Activated CD8-positive, alpha-beta T cell treated with anti-CD3 and anti-CD28 coated beads for 36 hours (primary cell): ENCODE data around the gene CACNA2D2. TPM values are rescaled to one million over a fixed set of nuclear protein-coding genes. Genes with fewer than 3 reads are reported as not detected.

ENCODE experiments used
- ATAC-seq: fragments of 200-7000 bp; cut with Tn5 transposase; one replicate; pipeline ENCODE4 v1.10.0; 2021; ENCODE audit warnings: mild to moderate bottlenecking, moderate library complexity
- CTCF ChIA-PET: fragments of 350-600 bp; sonication (Branson Sonifier 250); formaldehyde crosslinking; loops from one replicate; lab custom pipeline; 2021; ENCODE audit warnings: antibody characterized with exemption; lab: Charles Lee
- POLR2A ChIA-PET: fragments of 350-600 bp; sonication (Branson Sonifier 250); formaldehyde crosslinking; loops from one replicate; lab custom pipeline; 2021; ENCODE audit warnings: antibody characterized with exemption; lab: Charles Lee
- DNase-seq: peaks from one replicate; pipeline ENCODE4 v3.0.0-alpha.2; 2020
- H3K27ac Mint-ChIP-seq: one replicate; pipeline ENCODE4 v1.8.0; 2021; ENCODE audit warnings: mild to moderate bottlenecking, mixed read lengths
- H3K27me3 Mint-ChIP-seq: one replicate; pipeline ENCODE4 v1.8.0; 2021; ENCODE audit warnings: mixed read lengths
- H3K36me3 Mint-ChIP-seq: one replicate; pipeline ENCODE4 v1.8.0; 2021; ENCODE audit warnings: low read depth, mixed read lengths
- H3K4me1 Mint-ChIP-seq: one replicate; pipeline ENCODE4 v1.8.0; 2021; ENCODE audit warnings: low read depth, mixed read lengths
- H3K4me3 Mint-ChIP-seq: one replicate; pipeline ENCODE4 v1.8.0; 2021; ENCODE audit warnings: mild to moderate bottlenecking, moderate library complexity, mixed read lengths
- H3K9me3 Mint-ChIP-seq: one replicate; pipeline ENCODE4 v1.8.0; 2021; ENCODE audit warnings: mixed read lengths
- intact Hi-C: fragments of 100-400 bp; cut with micrococcal nuclease; formaldehyde crosslinking; loops from one replicate; pipeline ENCODE4 v1.10.0; 2022
- total RNA-seq, 2 experiments: library from RNA; stranded (reverse); gene quantifications; one replicate each; pipeline ENCODE4 v1.2.3, GENCODE V29; 2021
- TF ChIP-seq, protein P1 (sequence below): fragments of 200-600 bp; IDR thresholded peaks from one replicate; pipeline ENCODE4 v1.8.0; 2022; ENCODE audit warnings: antibody characterized with exemption, mild to moderate bottlenecking

The CACNA2D2 gene
- total RNA-seq, 2 experiments from 2014 or later = 1.6 to 2.1 TPM

DNA sequence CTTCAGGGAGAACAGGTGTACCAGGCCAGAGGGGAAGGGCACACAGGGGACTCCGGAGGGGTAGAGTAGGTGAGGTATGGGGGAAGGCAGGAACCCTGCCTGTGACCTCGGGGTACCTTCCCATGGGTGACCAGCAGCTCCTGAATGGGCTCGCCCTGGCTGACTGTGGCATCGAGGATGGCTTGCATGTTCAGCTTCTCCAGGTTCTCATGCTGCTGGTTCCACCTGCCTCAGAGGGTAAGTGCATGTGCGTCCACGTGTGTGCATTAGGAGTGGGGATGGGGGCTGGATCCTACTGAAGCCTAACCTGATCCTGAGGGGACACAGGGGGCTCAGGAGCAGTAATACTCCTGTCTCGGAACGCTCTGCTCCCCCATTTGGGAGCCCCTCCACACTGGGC lies 158.4 kb downstream of the CACNA2D2 start:
- H3K36me3 Mint-ChIP-seq = peaks cover 16% of the 10 kb centered on the region
- intact Hi-C loops = no loop called here

DNA sequence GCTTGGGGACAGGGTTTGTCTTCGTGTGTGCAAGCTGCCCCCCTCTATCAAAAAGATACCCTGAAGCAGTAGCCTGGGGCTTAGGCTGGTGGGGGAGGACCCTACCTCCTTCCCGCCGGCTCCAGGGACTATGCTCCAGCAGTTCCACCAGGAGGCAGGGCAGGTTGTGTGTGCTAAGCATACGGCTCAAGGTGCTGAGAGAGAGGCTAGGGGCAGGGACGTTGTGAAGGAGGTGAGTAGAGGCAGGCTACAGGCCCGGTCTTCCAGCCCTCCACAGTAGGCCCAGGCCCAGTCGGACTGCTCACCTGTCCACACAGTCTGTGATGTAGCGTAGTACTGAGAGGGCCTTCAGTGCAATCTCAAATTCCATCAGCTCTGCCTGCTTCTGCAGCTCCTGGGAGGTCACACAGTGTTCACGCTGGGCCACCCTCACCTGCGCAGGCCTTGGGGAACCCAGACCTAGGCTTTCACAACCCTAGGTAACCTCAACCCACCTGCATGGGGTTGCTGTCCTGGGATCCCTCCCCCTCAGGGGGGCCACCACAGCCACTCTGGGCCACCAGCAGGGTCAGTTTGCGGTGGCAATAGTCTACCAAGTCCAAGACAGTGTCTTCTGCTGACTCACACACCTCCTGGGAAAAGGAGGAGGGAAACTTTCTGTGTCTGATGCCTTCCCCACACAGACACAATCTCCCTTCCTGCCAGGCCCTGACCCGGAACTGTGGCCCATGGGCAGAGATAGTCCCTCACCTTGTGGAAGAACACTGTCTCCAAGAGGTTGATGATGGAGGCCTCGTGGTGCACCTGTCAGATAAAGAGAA lies 160.4 kb downstream of the CACNA2D2 start:
- no peaks in the 10 kb centered on the region for H3K9me3 Mint-ChIP-seq
- H3K27me3 Mint-ChIP-seq = no peaks in the 10 kb centered on the region
- ChIA-PET POLR2A (interaction anchor here (0.9 to 12.3 kb wide), 5 partner anchors 9 to 227 kb away, joined by 3 to 137 read pairs (median 10); partner anchors contain the start of genes C3orf18, CYB561D2, HEMK1 and HYAL3), CTCF (interaction anchor here (1.2 to 1.5 kb wide), 2 partner anchors 14 to 230 kb away, joined by 3 read pairs; no protein-coding TSS in a partner anchor)
- H3K4me3 Mint-ChIP-seq = no peak overlapping the region
- TF ChIP-seq, protein P1, sequence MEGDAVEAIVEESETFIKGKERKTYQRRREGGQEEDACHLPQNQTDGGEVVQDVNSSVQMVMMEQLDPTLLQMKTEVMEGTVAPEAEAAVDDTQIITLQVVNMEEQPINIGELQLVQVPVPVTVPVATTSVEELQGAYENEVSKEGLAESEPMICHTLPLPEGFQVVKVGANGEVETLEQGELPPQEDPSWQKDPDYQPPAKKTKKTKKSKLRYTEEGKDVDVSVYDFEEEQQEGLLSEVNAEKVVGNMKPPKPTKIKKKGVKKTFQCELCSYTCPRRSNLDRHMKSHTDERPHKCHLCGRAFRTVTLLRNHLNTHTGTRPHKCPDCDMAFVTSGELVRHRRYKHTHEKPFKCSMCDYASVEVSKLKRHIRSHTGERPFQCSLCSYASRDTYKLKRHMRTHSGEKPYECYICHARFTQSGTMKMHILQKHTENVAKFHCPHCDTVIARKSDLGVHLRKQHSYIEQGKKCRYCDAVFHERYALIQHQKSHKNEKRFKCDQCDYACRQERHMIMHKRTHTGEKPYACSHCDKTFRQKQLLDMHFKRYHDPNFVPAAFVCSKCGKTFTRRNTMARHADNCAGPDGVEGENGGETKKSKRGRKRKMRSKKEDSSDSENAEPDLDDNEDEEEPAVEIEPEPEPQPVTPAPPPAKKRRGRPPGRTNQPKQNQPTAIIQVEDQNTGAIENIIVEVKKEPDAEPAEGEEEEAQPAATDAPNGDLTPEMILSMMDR = no peak
- no peak for ATAC-seq
- H3K4me1 Mint-ChIP-seq = peaks cover 36% of the 10 kb centered on the region
- intact Hi-C loops = no loop called here
- no peak for DNase-seq
- peak overlapping the region; percentile 42 for H3K27ac Mint-ChIP-seq
- peaks cover 28% of the 10 kb centered on the region for H3K36me3 Mint-ChIP-seq

More for the DNA sequence above, 158.4 kb downstream of the CACNA2D2 start:
- ATAC-seq (no peak), DNase-seq (no peak)
- TF ChIP-seq, protein P1 = no peak
- Mint-ChIP-seq H3K4me3 (no peak overlapping the region), H3K27me3 (no peaks in the 10 kb centered on the region), H3K4me1 (peaks cover 46% of the 10 kb centered on the region), H3K9me3 (no peaks in the 10 kb centered on the region), H3K27ac (no peak overlapping the region)
- ChIA-PET CTCF (interaction anchor here (1.0 to 3.2 kb wide), 3 partner anchors 7 to 21 kb away, joined by 3 to 18 read pairs (median 5); no protein-coding TSS in a partner anchor), POLR2A (interaction anchor here (0.7 to 2.8 kb wide), 10 partner anchors 8 to 1045 kb away, joined by 3 to 10 read pairs (median 4); partner anchors contain the start of genes HYAL3, NAA80 and TUSC2)

DNA sequence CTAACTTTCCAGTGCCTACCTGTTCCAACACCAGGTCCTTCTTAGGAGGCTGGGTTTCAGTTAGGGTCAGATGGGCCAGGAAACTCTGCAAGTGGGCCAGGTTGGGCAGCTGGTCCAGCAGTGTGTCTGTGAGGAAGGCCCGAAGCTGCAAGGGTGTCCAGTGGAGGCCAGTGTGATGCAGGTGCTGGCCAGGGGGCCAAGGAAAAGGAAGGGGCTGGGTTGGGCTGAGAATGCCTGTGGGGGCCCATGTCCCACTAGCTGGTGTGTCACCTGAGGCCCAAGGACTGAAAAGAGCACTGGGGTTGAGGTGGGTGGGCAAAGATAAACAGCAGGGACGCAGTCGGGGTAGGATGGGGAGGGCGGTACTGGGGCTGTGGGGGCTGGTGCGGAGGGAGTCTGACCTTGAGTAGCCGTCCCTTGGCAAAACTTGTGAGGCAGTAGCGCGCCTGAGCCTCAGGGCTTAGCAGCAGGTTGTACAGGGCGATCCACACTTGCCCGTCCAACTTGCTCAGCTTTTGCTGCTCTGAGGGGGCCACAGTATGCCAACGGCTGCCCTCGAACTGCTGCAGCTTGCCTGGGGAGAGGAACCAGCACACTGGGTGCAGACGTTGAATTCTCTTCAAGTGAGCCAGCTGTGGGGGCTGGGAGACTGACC lies 161.3 kb downstream of the CACNA2D2 start:
- Mint-ChIP-seq H3K9me3 (no peaks in the 10 kb centered on the region), H3K27me3 (no peaks in the 10 kb centered on the region), H3K4me3 (peak overlapping the region; percentile 88), H3K4me1 (peaks cover 27% of the 10 kb centered on the region), H3K27ac (peak overlapping the region; percentile 30), H3K36me3 (peaks cover 27% of the 10 kb centered on the region)
- TF ChIP-seq, protein P1 = no peak
- ATAC-seq (no peak), DNase-seq (no peak)
- POLR2A ChIA-PET = interaction anchor here (0.9 to 12.3 kb wide), 4 partner anchors 10 to 228 kb away, joined by 3 to 137 read pairs (median 32); partner anchors contain the start of genes C3orf18, CYB561D2, HEMK1 and NPRL2
- intact Hi-C loops = no loop called here
- CTCF ChIA-PET = interaction anchor here (1.5 kb wide), 1 partner anchor 231 kb away, joined by 3 read pairs; no protein-coding TSS in a partner anchor

DNA sequence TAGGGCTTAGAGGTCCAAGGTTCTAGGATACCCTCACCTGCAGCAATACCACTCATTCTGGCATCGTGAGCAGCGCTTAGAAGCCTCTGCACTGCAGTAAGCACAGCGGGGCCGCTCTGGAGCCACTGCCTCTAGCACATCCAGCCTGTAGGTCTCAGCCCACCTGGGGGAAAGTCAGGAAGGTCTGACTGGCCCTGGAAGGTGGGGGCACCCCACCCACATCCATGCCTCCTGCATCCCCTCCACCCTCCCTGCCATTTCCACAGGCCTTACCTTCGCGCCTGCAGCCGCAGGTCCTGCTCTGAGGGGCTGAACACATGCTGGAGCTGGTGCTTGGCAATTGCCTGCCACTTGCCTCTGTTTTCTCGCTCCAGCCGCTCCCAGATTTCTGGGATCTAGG lies 161.9 kb downstream of the CACNA2D2 start:
- ATAC-seq (no peak), DNase-seq (peak; percentile 41)
- POLR2A ChIA-PET = interaction anchor here (0.9 to 12.3 kb wide), 9 partner anchors 10 to 269 kb away, joined by 3 to 137 read pairs (median 11); partner anchors contain the start of genes C3orf18, CISH, CYB561D2 and HEMK1
- Mint-ChIP-seq H3K36me3 (peaks cover 30% of the 10 kb centered on the region), H3K4me1 (peaks cover 24% of the 10 kb centered on the region), H3K4me3 (peak overlapping the region; percentile 88), H3K9me3 (no peaks in the 10 kb centered on the region), H3K27ac (peak overlapping the region; percentile 87), H3K27me3 (no peaks in the 10 kb centered on the region)
- TF ChIP-seq, protein P1 = no peak
- intact Hi-C loops = no loop called here
- CTCF ChIA-PET = interaction anchor here (0.9 to 1.5 kb wide), 5 partner anchors 9 to 231 kb away, joined by 3 to 7 read pairs (median 3); partner anchors contain the start of genes CYB561D2, HYAL3, NAA80 and NPRL2
